OCI-LY1 (cell line): ENCODE results near the gene NSF.

Experiments
- H2AFZ ChIP-seq: fragments of 200-600 bp; sonication (generic), shearing (Covaris generic); 2 replicates; pipeline ENCODE4 v1.6.0; 2014; ENCODE audit warnings: antibody characterized with exemption, mild to moderate bottlenecking, low read length
- H3F3A ChIP-seq: fragments of 200-600 bp; sonication (generic), shearing (Covaris generic); 2 replicates; pipeline ENCODE4 v1.6.0; 2014; ENCODE audit warnings: mild to moderate bottlenecking, antibody characterized with exemption, low read length, moderate library complexity; ENCODE audit not compliant: insufficient read depth
- H3K27ac ChIP-seq: fragments of 200-600 bp; sonication (generic); 2 replicates; pipeline ENCODE4 v1.5.1; 2014; ENCODE audit warnings: low read length, mixed run types, mild to moderate bottlenecking, low read depth; ENCODE audit not compliant: poor library complexity, severe bottlenecking
- H3K27me3 ChIP-seq: fragments of 200-600 bp; sonication (generic); 2 replicates; pipeline ENCODE4 v1.6.0; 2014; ENCODE audit warnings: antibody characterized with exemption, mild to moderate bottlenecking, low read length, moderate library complexity; ENCODE audit not compliant: insufficient read depth
- H3K36me3 ChIP-seq: fragments of 200-600 bp; sonication (generic); 2 replicates; pipeline ENCODE4 v1.6.1; 2014; ENCODE audit warnings: mild to moderate bottlenecking, antibody characterized with exemption, low read length, moderate library complexity, mixed read lengths; ENCODE audit not compliant: insufficient read depth
- H3K4me1 ChIP-seq: fragments of 200-600 bp; sonication (generic); 2 replicates; pipeline ENCODE4 v1.5.1; 2014; ENCODE audit warnings: mild to moderate bottlenecking, low read length, moderate library complexity; ENCODE audit not compliant: insufficient read depth, severe bottlenecking
- H3K4me2 ChIP-seq: fragments of 200-600 bp; sonication (generic), shearing (Covaris generic); 2 replicates; pipeline ENCODE4 v1.6.1; 2014; ENCODE audit warnings: low read length
- H3K4me3 ChIP-seq: fragments of 200-600 bp; sonication (generic); 2 replicates; pipeline ENCODE4 v1.5.1; 2014; ENCODE audit warnings: low read length, low read depth, mild to moderate bottlenecking, mixed read lengths; ENCODE audit not compliant: poor library complexity, severe bottlenecking
- H3K79me2 ChIP-seq: fragments of 200-600 bp; shearing (Covaris generic); 2 replicates; pipeline ENCODE4 v1.6.1; 2016; ENCODE audit warnings: mixed run types, low read length, mixed read lengths; ENCODE audit not compliant: insufficient read depth
- H3K9ac ChIP-seq: fragments of 200-600 bp; sonication (generic), shearing (Covaris generic); 2 replicates; pipeline ENCODE4 v1.6.1; 2014; ENCODE audit warnings: mild to moderate bottlenecking, low read length, mixed read lengths
- H3K9me2 ChIP-seq: fragments of 200-600 bp; sonication (generic), shearing (Covaris generic); 2 replicates; pipeline ENCODE4 v1.6.1; 2014; ENCODE audit warnings: low read depth, mild to moderate bottlenecking, low read length, mixed read lengths
- H3K9me3 ChIP-seq: fragments of 200-600 bp; shearing (Covaris generic); 2 replicates; pipeline ENCODE4 v1.6.1; 2014; ENCODE audit warnings: low read length, mixed read lengths
- H4K20me1 ChIP-seq: fragments of 200-600 bp; sonication (generic), shearing (Covaris generic); 2 replicates; pipeline ENCODE4 v1.6.0; 2016; ENCODE audit warnings: mild to moderate bottlenecking, low read length; ENCODE audit not compliant: insufficient read depth
- EZH2 ChIP-seq: fragments of 200-600 bp; sonication (generic), shearing (Covaris generic); IDR thresholded peaks from 2 replicates; pipeline ENCODE4 v1.8.0; 2017; ENCODE audit warnings: borderline replicate concordance, mixed run types, mild to moderate bottlenecking, antibody characterized with exemption, low read length, moderate library complexity, mixed read lengths
- TF ChIP-seq, protein P1 (sequence below): fragments of 200-600 bp; sonication (generic), shearing (Covaris generic); IDR thresholded peaks from 2 replicates; pipeline ENCODE4 v1.5.1; 2017; ENCODE audit warnings: mild to moderate bottlenecking, antibody characterized with exemption, low read length, moderate library complexity, mixed read lengths

The NSF gene

GRCh38 chr17:46722662-46723285 is 132.3 kb downstream of the NSF start:
- Histone ChIP-seq H3K9ac (no peak overlapping the region; the same call in 1 of the 2 replicates), H3K27me3 (no peaks in the 10 kb centered on the region), H3K9me2 (no peaks in the 10 kb centered on the region), H3K36me3 (peaks cover 52% of the 10 kb centered on the region; the same call in 1 of the 2 replicates), H3K4me1 (peaks cover 7% of the 10 kb centered on the region), H2AFZ (no peak overlapping the region), H3K4me3 (no peak overlapping the region), H4K20me1 (no peaks in the 10 kb centered on the region), H3K9me3 (no peaks in the 10 kb centered on the region), H3F3A (no peaks in the 10 kb centered on the region), H3K27ac (peak overlapping the region; percentile 41), H3K4me2 (no peak overlapping the region), H3K79me2 (no peaks in the 10 kb centered on the region)
- no peak for TF ChIP-seq EZH2
- TF ChIP-seq, protein P1, sequence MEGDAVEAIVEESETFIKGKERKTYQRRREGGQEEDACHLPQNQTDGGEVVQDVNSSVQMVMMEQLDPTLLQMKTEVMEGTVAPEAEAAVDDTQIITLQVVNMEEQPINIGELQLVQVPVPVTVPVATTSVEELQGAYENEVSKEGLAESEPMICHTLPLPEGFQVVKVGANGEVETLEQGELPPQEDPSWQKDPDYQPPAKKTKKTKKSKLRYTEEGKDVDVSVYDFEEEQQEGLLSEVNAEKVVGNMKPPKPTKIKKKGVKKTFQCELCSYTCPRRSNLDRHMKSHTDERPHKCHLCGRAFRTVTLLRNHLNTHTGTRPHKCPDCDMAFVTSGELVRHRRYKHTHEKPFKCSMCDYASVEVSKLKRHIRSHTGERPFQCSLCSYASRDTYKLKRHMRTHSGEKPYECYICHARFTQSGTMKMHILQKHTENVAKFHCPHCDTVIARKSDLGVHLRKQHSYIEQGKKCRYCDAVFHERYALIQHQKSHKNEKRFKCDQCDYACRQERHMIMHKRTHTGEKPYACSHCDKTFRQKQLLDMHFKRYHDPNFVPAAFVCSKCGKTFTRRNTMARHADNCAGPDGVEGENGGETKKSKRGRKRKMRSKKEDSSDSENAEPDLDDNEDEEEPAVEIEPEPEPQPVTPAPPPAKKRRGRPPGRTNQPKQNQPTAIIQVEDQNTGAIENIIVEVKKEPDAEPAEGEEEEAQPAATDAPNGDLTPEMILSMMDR: no peak

- H3K36me3 ChIP-seq: peaks cover 70% of the 10 kb centered on the region
These were observed 135.7 kb downstream of the NSF start for GRCh38 chr17:46726206-46726605.

DNA sequence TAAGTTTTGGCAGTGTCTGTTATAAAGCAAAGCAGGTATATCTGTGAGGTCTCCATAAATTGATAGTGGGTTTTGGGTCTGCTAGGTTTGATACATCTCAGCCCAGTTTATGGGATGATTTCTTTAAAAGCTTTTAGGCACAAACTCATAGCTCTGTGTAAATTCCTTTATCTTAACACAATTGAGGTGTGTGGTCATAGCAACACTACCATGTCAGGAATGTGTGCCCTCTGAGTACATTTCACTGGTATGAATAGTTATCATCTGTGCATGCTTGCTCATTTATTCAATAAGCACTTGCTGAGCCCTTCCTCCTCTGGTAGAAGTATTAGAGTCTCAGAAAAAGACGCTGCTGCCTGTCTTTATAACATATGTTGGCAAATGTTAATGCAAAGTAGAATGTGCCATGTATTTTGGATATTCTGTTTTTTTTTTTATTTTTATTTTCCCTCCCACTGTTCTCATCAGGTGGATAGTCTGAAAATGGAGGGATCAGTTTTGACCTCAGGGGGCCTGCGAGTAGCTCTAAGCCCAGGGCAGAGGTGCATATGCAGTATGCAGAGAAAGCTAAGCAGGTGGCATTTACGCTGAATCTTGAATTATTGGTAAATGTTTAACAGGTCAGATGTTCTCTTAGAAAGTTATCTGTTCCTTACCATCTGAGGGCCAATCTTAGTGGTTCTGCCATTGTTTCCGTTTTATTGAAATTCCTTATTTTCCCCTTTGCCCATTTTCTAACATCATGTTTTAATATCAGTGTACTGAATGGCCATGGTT is 137.3 kb downstream of the NSF start:
- H3K4me2 ChIP-seq: no peak overlapping the region
- peaks cover 67% of the 10 kb centered on the region for H3K36me3 ChIP-seq
- peaks cover under 1% of the 10 kb centered on the region for H3K4me1 ChIP-seq
- no peak overlapping the region for H2AFZ ChIP-seq
- no peaks in the 10 kb centered on the region for H3K27me3 ChIP-seq
- H3K79me2 ChIP-seq: no peaks in the 10 kb centered on the region
- H3F3A ChIP-seq: no peaks in the 10 kb centered on the region
- no peaks in the 10 kb centered on the region for H4K20me1 ChIP-seq
- no peaks in the 10 kb centered on the region for H3K9me3 ChIP-seq
- TF ChIP-seq EZH2: no peak
- TF ChIP-seq, protein P1: no peak
- H3K4me3 ChIP-seq: no peak overlapping the region
- no peak overlapping the region for H3K9ac ChIP-seq
- no peaks in the 10 kb centered on the region for H3K9me2 ChIP-seq
- no peak overlapping the region for H3K27ac ChIP-seq

More at GRCh38 chr17:46726206-46726605, 135.7 kb downstream of the NSF start:
- Histone ChIP-seq H2AFZ (no peak overlapping the region), H3K9me3 (no peaks in the 10 kb centered on the region), H3K9me2 (no peaks in the 10 kb centered on the region), H3F3A (no peaks in the 10 kb centered on the region), H3K4me3 (no peak overlapping the region), H3K27ac (peak overlapping the region; percentile 2), H3K4me2 (no peak overlapping the region), H3K79me2 (no peaks in the 10 kb centered on the region), H3K4me1 (peaks cover 7% of the 10 kb centered on the region), H4K20me1 (no peaks in the 10 kb centered on the region), H3K9ac (no peak overlapping the region), H3K27me3 (no peaks in the 10 kb centered on the region)
- TF ChIP-seq, protein P1: no peak
- TF ChIP-seq EZH2: no peak
